HepG2 (cell line): ENCODE measurements around the gene ZNF547. TPM values are rescaled to one million over a fixed set of nuclear protein-coding genes. Genes with fewer than 3 reads are reported as not detected.

Source experiments
- ATAC-seq: fragments of 200-7000 bp; cut with Tn5 transposase; 3 replicates; pipeline ENCODE4 v1.9.1; 2020; ENCODE audit warnings: mild to moderate bottlenecking, moderate library complexity
- BruUV-seq: library from RNA; stranded (reverse); fragments of 400-500 nt; replicated peaks from 2 replicates; lab custom pipeline; 2021; lab: Mats Ljungman, UMichigan
- CTCF ChIA-PET: fragments of 300-600 bp; formaldehyde crosslinking; extraction: SDS; loops from one replicate; lab custom pipeline; 2021; ENCODE audit warnings: low total read pairs, inconsistent platforms, low intra/inter-chr PET ratio; lab: Yijun Ruan, JAX
- POLR2A ChIA-PET: fragments of 350-600 bp; sonication (Branson Sonifier 250); formaldehyde crosslinking; loops from one replicate; lab custom pipeline; 2020; ENCODE audit warnings: antibody characterized with exemption, inconsistent platforms; lab: Yijun Ruan, JAX
- DNase-seq: peaks from one replicate; pipeline ENCODE4 v3.0.0-alpha.2; 2015; ENCODE audit warnings: low spot score
- FAIRE-seq: peaks from 3 replicates; lab custom pipeline; 2011; peaks lifted over from hg19 to GRCh38; lab: Jason Lieb, UNC
- H2AFZ ChIP-seq: one replicate; pipeline ENCODE4 v1.6.1; 2011; ENCODE audit warnings: low read length, inconsistent platforms
- H3K27ac ChIP-seq: fragments of 300-600 bp; 3 replicates; pipeline ENCODE4 v1.8.0; 2011; ENCODE audit warnings: mixed run types, mild to moderate bottlenecking, mixed read lengths, low read length, inconsistent platforms; ENCODE audit not compliant: insufficient read depth; ENCODE audit errors: extremely low read length
- H3K27me3 ChIP-seq, 2 experiments: fragments of 200-600 bp in 1 of 2; 2 replicates in 1 of 2; 3 replicates in 1 of 2; pipeline versions ENCODE4 v1.6.0 to v1.8.0; 2011; ENCODE audit warnings: low read length in 2 of 2, mild to moderate bottlenecking in 2 of 2, moderate library complexity in 2 of 2, inconsistent platforms in 1 of 2; ENCODE audit not compliant: insufficient read depth in 2 of 2, control insufficient read depth in 1 of 2
- H3K36me3 ChIP-seq, 2 experiments: fragments of 200-600 bp in 1 of 2; replicated peaks in 1 of 2; 2 replicates in 1 of 2; 3 replicates in 1 of 2; pipeline versions ENCODE4 v1.5.1 to v1.8.0; 2011; ENCODE audit warnings: low read length in 2 of 2, inconsistent platforms in 1 of 2; ENCODE audit not compliant: insufficient read depth in 2 of 2, control insufficient read depth in 1 of 2
- H3K4me1 ChIP-seq: 2 replicates; pipeline ENCODE4 v1.5.1; 2012; ENCODE audit warnings: low read length, inconsistent platforms; ENCODE audit not compliant: insufficient read depth
- H3K4me2 ChIP-seq: 2 replicates; pipeline ENCODE4 v1.6.0; 2011; ENCODE audit warnings: low read depth, low read length, inconsistent platforms
- H3K4me3 ChIP-seq, 3 experiments: fragments of 200-600 bp in 1 of 3; sonication (generic), shearing (Covaris generic) in 1 of 3; replicated peaks in 1 of 3; 2 replicates each; pipeline ENCODE4 v1.5.1; 2011 to 2016; ENCODE audit warnings: low read length in 3 of 3, inconsistent platforms in 2 of 3, low read depth in 2 of 3, mild to moderate bottlenecking in 2 of 3, control low read depth in 1 of 3, mixed read lengths in 1 of 3; ENCODE audit not compliant: insufficient read depth in 1 of 3
- H3K79me2 ChIP-seq: one replicate; pipeline ENCODE4 v1.6.1; 2011; ENCODE audit warnings: low read length, inconsistent platforms; ENCODE audit not compliant: insufficient read depth
- H3K9ac ChIP-seq: 2 replicates; pipeline ENCODE4 v1.6.0; 2011; ENCODE audit warnings: mild to moderate bottlenecking, low read depth, low read length, inconsistent platforms; ENCODE audit not compliant: insufficient read depth
- H3K9me3 ChIP-seq: 2 replicates; pipeline ENCODE4 v1.5.1; 2012; ENCODE audit warnings: mild to moderate bottlenecking, low read length
- H4K20me1 ChIP-seq: 2 replicates; pipeline ENCODE4 v1.6.0; 2011; ENCODE audit warnings: inconsistent platforms, mild to moderate bottlenecking, low read length, moderate library complexity; ENCODE audit not compliant: insufficient read depth
- ARID2 ChIP-seq: sonication (generic); formaldehyde crosslinking; IDR thresholded peaks from 2 replicates; pipeline ENCODE4 v1.8.1; 2022; ENCODE audit warnings: mild to moderate bottlenecking, missing genetic modification reagents, borderline replicate concordance
- ATM ChIP-seq: fragments of 450-650 bp; IDR thresholded peaks from 2 replicates; pipeline ENCODE4 v1.7.1; 2017; ENCODE audit warnings: mild to moderate bottlenecking, borderline replicate concordance
- GATAD1 ChIP-seq: IDR thresholded peaks from 2 replicates; pipeline ENCODE4 v1.6.1; 2016; ENCODE audit warnings: missing genetic modification reagents, missing compliant biosample characterization
- KLF13 ChIP-seq: sonication (generic); formaldehyde crosslinking; IDR thresholded peaks from 2 replicates; pipeline ENCODE4 v1.4.0; 2020; ENCODE audit warnings: mild to moderate bottlenecking, missing genetic modification reagents
- LCORL ChIP-seq, 2 experiments: fragments of 450-650 bp in 1 of 2; sonication (generic) in 1 of 2; formaldehyde crosslinking in 1 of 2; IDR thresholded peaks; 2 replicates each; pipeline versions ENCODE4 v1.5.0 to v1.6.1; 2017 to 2020; ENCODE audit warnings: antibody characterized with exemption in 1 of 2, missing genetic modification reagents in 1 of 2
- MEIS1 ChIP-seq: sonication (generic); formaldehyde crosslinking; IDR thresholded peaks from 2 replicates; pipeline ENCODE4 v1.9.0; 2021; ENCODE audit warnings: mild to moderate bottlenecking, missing genetic modification reagents, moderate library complexity, borderline replicate concordance
- NR3C1 ChIP-seq: sonication (generic); formaldehyde crosslinking; IDR thresholded peaks from 2 replicates; pipeline ENCODE4 v1.4.0; 2020; ENCODE audit warnings: missing genetic modification reagents
- PHF8 ChIP-seq: sonication (generic); formaldehyde crosslinking; IDR thresholded peaks from 2 replicates; pipeline ENCODE4 v1.5.0; 2020; ENCODE audit warnings: missing genetic modification reagents
- POLR2AphosphoS5 ChIP-seq: IDR thresholded peaks from 2 replicates; pipeline ENCODE4 v1.6.1; 2012; ENCODE audit warnings: low read depth, low read length
- SOX13 ChIP-seq, 3 experiments: fragments of 450-650 bp in 1 of 3; sonication (generic) in 1 of 3; formaldehyde crosslinking in 1 of 3; IDR thresholded peaks in 2 of 3; conservative IDR thresholded peaks in 1 of 3; 2 replicates each; pipeline versions ENCODE4 v1.5.0 to v1.6.1; 2016 to 2020; ENCODE audit warnings: antibody characterized with exemption in 1 of 3, mild to moderate bottlenecking in 1 of 3, missing compliant biosample characterization in 1 of 3, missing genetic modification reagents in 1 of 3, moderate library complexity in 1 of 3
- SOX5 ChIP-seq: IDR thresholded peaks from 2 replicates; pipeline ENCODE4 v1.6.1; 2016; ENCODE audit warnings: borderline replicate concordance
- ZFP37 ChIP-seq: sonication (generic); formaldehyde crosslinking; IDR thresholded peaks from 2 replicates; pipeline ENCODE4 v1.4.0; 2020; ENCODE audit warnings: missing genetic modification reagents, borderline replicate concordance
- ZNF224 ChIP-seq: sonication (generic); formaldehyde crosslinking; IDR thresholded peaks from 2 replicates; pipeline ENCODE4 v1.5.0; 2020; ENCODE audit warnings: mild to moderate bottlenecking, missing genetic modification reagents
- ZNF777 ChIP-seq: sonication (generic); formaldehyde crosslinking; IDR thresholded peaks from 2 replicates; pipeline ENCODE4 v1.4.0; 2020; ENCODE audit warnings: missing genetic modification reagents
- ZSCAN30 ChIP-seq: sonication (generic); formaldehyde crosslinking; IDR thresholded peaks from 2 replicates; pipeline ENCODE4 v1.5.0; 2020; ENCODE audit warnings: mild to moderate bottlenecking, missing genetic modification reagents
- WGBS: methylation state at CpG from one replicate; pipeline ENCODE4 v1.1.6; 2017; ENCODE audit warnings: low lambda C conversion rate; 5-methylcytosine and 5-hydroxymethylcytosine counted together
- in situ Hi-C: cut with HindIII; loops from 2 replicates; pipeline ENCODE4 v1.10.0; 2017; ENCODE audit warnings: low pct_unique_long_range_greater_than_20kb; ENCODE audit not compliant: extremely low pct_ligation_motif_present
- intact Hi-C: fragments of 100-400 bp; cut with micrococcal nuclease; formaldehyde crosslinking; loops from one replicate; pipeline ENCODE4 v1.10.0; 2022; ENCODE audit not compliant: unreplicated experiment
- polyA plus RNA-seq, 8 experiments: library from polyadenylated mRNA; depleted of rRNA in 3 of 8; stranded (reverse) in 7 of 8; unstranded in 1 of 8; fragments of >200 nt; fragmentation: Illumina TruSeq in 4 of 8; extraction: Trizol in 4 of 8; gene quantifications; 2 replicates each; pipeline versions ENCODE4 v1.2.1 to v1.2.3, GENCODE V29; 2011 to 2016; ENCODE audit warnings: low read depth in 4 of 8, missing spikeins in 1 of 8, mixed read lengths in 1 of 8; ENCODE audit not compliant: insufficient read depth in 1 of 8
- total RNA-seq, 5 experiments: library from RNA; depleted of rRNA; stranded (reverse); fragments of >200 nt; fragmentation: Illumina TruSeq; extraction: Trizol; gene quantifications; 2 replicates each; pipeline ENCODE4 v1.2.3, GENCODE V29; 2016; ENCODE audit warnings: low read depth in 1 of 5
- TF ChIP-seq, protein P1 (sequence below): sonication (generic); formaldehyde crosslinking; IDR thresholded peaks from 2 replicates; pipeline ENCODE4 v1.9.0; 2021; ENCODE audit warnings: missing genetic modification reagents, borderline replicate concordance

ZNF547 gene
- total and polyA plus RNA-seq, 2 of the 13 experiments (the other 11 are each of a cell fraction or from before 2014, with no cell fraction given): 2.0 to 2.6 TPM

DNA sequence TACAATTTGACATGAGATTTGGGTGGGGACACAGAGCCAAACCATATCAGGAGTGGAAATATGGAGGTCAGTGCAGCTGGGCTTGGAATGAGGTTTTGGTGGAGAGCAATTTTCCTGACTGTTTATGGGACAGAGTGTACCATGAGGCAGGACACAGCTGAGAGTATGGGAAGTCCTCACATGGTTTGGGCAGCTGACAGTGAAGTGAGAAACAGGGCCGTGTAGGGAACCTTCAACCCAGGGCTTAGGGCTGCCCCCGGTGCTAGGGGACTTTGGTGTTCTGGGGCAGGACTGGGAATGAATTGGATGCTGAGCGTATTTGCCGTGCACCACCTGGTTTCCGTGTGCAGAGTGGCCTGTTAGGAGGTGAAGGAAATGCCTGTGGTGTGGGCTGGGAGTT lies 32.4 kb downstream of the ZNF547 start (continued):
- TF ChIP-seq NR3C1 (CRISPR knock-in tag): no peak
- TF ChIP-seq GATAD1 (CRISPR knock-in tag): no peak
- TF ChIP-seq POLR2AphosphoS5: no peak
- no peak for TF ChIP-seq KLF13 (CRISPR knock-in tag)
- TF ChIP-seq SOX13 (IDR thresholded peaks at IDR 0.05): no peak
- TF ChIP-seq SOX13 (CRISPR knock-in tag; conservative IDR thresholded peaks at IDR 0.05 in 1 of 2, IDR thresholded peaks at IDR 0.05 in 1 of 2): no peak
- TF ChIP-seq MEIS1 (CRISPR knock-in tag): no peak
- no peak for TF ChIP-seq ZNF224 (CRISPR knock-in tag)

DNA sequence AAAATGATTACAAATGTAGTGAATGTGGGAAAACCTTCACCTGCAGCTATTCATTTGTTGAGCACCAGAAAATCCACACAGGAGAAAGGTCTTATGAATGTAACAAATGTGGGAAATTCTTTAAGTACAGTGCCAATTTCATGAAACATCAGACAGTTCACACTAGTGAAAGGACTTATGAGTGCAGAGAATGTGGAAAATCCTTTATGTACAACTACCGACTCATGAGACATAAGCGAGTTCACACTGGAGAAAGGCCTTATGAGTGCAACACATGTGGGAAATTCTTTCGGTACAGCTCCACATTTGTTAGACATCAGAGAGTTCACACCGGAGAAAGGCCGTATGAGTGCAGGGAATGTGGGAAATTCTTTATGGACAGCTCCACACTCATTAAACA lies 35.5 kb downstream of the ZNF547 start:
- ATAC-seq: no peak
- WGBS: 98% methylated on average over 5 of the region's 5 CpGs
- Histone ChIP-seq H3K27ac (no peak overlapping the region), H3K9ac (no peak overlapping the region), H4K20me1 (no peaks in the 10 kb centered on the region), H3K4me3 (no peak overlapping the region), H3K9me3 (no peaks in the 10 kb centered on the region), H3K36me3 (peaks cover 17 to 55% of the 10 kb centered on the region in 2 experiments), H3K4me2 (no peak overlapping the region), H2AFZ (no peak overlapping the region), H3K79me2 (peaks cover 13% of the 10 kb centered on the region), H3K4me1 (peaks cover 7% of the 10 kb centered on the region), H3K27me3 (no peaks in the 10 kb centered on the region)
- CTCF ChIA-PET: no interaction called here
- intact Hi-C loops: no loop called here
- no TSS peak for BruUV-seq
- POLR2A ChIA-PET: no interaction called here
- in situ Hi-C loops: no loop called here
- no peak for FAIRE-seq
- TF ChIP-seq PHF8 (no peak), ZNF777 (no peak), ZSCAN30 (CRISPR knock-in tag) (no peak), LCORL (IDR thresholded peaks at IDR 0.05) (no peak), LCORL (CRISPR knock-in tag; IDR thresholded peaks at IDR 0.05) (no peak), ZFP37 (CRISPR knock-in tag) (no peak), SOX5 (CRISPR knock-in tag) (no peak), ATM (no peak), ARID2 (CRISPR knock-in tag) (no peak)
- TF ChIP-seq, protein P1, sequence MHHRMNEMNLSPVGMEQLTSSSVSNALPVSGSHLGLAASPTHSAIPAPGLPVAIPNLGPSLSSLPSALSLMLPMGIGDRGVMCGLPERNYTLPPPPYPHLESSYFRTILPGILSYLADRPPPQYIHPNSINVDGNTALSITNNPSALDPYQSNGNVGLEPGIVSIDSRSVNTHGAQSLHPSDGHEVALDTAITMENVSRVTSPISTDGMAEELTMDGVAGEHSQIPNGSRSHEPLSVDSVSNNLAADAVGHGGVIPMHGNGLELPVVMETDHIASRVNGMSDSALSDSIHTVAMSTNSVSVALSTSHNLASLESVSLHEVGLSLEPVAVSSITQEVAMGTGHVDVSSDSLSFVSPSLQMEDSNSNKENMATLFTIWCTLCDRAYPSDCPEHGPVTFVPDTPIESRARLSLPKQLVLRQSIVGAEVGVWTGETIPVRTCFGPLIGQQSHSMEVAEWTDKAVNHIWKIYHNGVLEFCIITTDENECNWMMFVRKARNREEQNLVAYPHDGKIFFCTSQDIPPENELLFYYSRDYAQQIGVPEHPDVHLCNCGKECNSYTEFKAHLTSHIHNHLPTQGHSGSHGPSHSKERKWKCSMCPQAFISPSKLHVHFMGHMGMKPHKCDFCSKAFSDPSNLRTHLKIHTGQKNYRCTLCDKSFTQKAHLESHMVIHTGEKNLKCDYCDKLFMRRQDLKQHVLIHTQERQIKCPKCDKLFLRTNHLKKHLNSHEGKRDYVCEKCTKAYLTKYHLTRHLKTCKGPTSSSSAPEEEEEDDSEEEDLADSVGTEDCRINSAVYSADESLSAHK (CRISPR knock-in tag): no peak
- no peak for DNase-seq
